HCT116 (cell line): ENCODE measurements around the gene RARG. TPM values are rescaled to one million over a fixed set of nuclear protein-coding genes. Genes with fewer than 3 reads are reported as not detected.

Experiments
- ATAC-seq: fragments of 200-7000 bp; cut with Tn5 transposase; 2 replicates; pipeline ENCODE4 v1.9.1; 2020; ENCODE audit warnings: mild to moderate bottlenecking, moderate library complexity
- BruUV-seq: library from RNA; stranded (reverse); fragments of 400-500 nt; replicated peaks from 2 replicates; lab custom pipeline; 2021; lab: Mats Ljungman, UMichigan
- CTCF ChIA-PET: fragments of 300-600 bp; sonication (Branson Sonifier 250); formaldehyde crosslinking; loops from one replicate; lab custom pipeline; 2021; ENCODE audit warnings: antibody characterized with exemption; lab: Charles Lee
- POLR2A ChIA-PET: fragments of 300-600, 350-600 bp; sonication (Branson Sonifier 250); formaldehyde crosslinking; loops from one replicate; lab custom pipeline; 2021; ENCODE audit warnings: antibody characterized with exemption; lab: Charles Lee
- RAD21 ChIA-PET, 2 experiments: fragments of 300-600 bp; sonication (Branson Sonifier 250); formaldehyde crosslinking; loops; one replicate each; lab custom pipeline; 2023; ENCODE audit warnings: low total read pairs in 2 of 2; ENCODE audit not compliant: uncharacterized antibody in 2 of 2, unreplicated experiment in 2 of 2, low non-redundant PET in 1 of 2; lab: Charles Lee
- DNase-seq: peaks from one replicate; pipeline ENCODE4 v3.0.0-alpha.2; 2010; ENCODE audit warnings: low read depth, low spot score
- H2AFZ ChIP-seq: fragments of 200-600 bp; shearing (Covaris generic), sonication (generic); 2 replicates; pipeline ENCODE4 v1.6.1; 2017; ENCODE audit warnings: low read depth, mixed run types, mixed read lengths, antibody characterized with exemption, low read length; ENCODE audit not compliant: poor library complexity, severe bottlenecking
- H3K27ac ChIP-seq: 2 replicates; pipeline ENCODE4 v1.5.1; 2012; ENCODE audit warnings: low read depth, low read length
- H3K27me3 ChIP-seq: fragments of 200-600 bp; sonication (generic); 2 replicates; pipeline ENCODE4 v1.6.1; 2016; ENCODE audit warnings: mixed run types, low read length, mixed read lengths; ENCODE audit not compliant: insufficient read depth
- H3K36me3 ChIP-seq, 2 experiments: fragments of 200-500 bp in 1 of 2; fragments of 200-600 bp in 1 of 2; sonication (Bioruptor generic) in 1 of 2; sonication (generic) in 1 of 2; 2 replicates each; pipeline versions ENCODE4 v1.5.1 to v1.6.1; 2014 to 2016; ENCODE audit warnings: low read length in 2 of 2, inconsistent platforms in 1 of 2, mixed read lengths in 1 of 2, mixed run types in 1 of 2; ENCODE audit not compliant: insufficient read depth in 2 of 2, control insufficient read depth in 1 of 2
- H3K4me1 ChIP-seq, 2 experiments: fragments of 200-600 bp in 1 of 2; sonication (generic) in 1 of 2; 2 replicates each; pipeline versions ENCODE4 v1.5.1 to v1.6.1; 2012 to 2017; ENCODE audit warnings: low read length in 2 of 2, inconsistent platforms in 1 of 2, mild to moderate bottlenecking in 1 of 2, mixed read lengths in 1 of 2, mixed run types in 1 of 2, moderate library complexity in 1 of 2; ENCODE audit not compliant: insufficient read depth in 2 of 2, control insufficient read depth in 1 of 2
- H3K4me2 ChIP-seq: fragments of 200-600 bp; sonication (generic); 2 replicates; pipeline ENCODE4 v1.6.1; 2017; ENCODE audit warnings: mixed run types, low read length, mixed read lengths
- H3K4me3 ChIP-seq, 2 experiments: fragments of 200-600 bp in 1 of 2; sonication (generic) in 1 of 2; replicated peaks in 1 of 2; 2 replicates each; pipeline ENCODE4 v1.5.1; 2011 to 2016; ENCODE audit warnings: low read length in 2 of 2, control low read depth in 1 of 2, low read depth in 1 of 2, mild to moderate bottlenecking in 1 of 2, mixed read lengths in 1 of 2, mixed run types in 1 of 2
- H3K79me2 ChIP-seq: fragments of 200-600 bp; sonication (generic); 2 replicates; pipeline ENCODE4 v1.6.1; 2017; ENCODE audit warnings: mild to moderate bottlenecking, mixed run types, low read length, moderate library complexity, mixed read lengths; ENCODE audit not compliant: insufficient read depth
- H3K9ac ChIP-seq: fragments of 200-600 bp; sonication (generic); 2 replicates; pipeline ENCODE4 v1.6.1; 2016; ENCODE audit warnings: low read length, mixed read lengths
- H3K9me2 ChIP-seq: fragments of 200-600 bp; sonication (generic), shearing (Covaris generic); 2 replicates; pipeline ENCODE4 v1.6.1; 2017; ENCODE audit warnings: mixed run types, mild to moderate bottlenecking, moderate library complexity; ENCODE audit not compliant: insufficient read depth
- H3K9me3 ChIP-seq, 2 experiments: fragments of 200-500 bp in 1 of 2; fragments of 200-600 bp in 1 of 2; sonication (Bioruptor generic) in 1 of 2; sonication (generic) in 1 of 2; 2 replicates each; pipeline ENCODE4 v1.6.1; 2014 to 2017; ENCODE audit warnings: low read length in 2 of 2, mixed read lengths in 2 of 2, inconsistent platforms in 1 of 2, low read depth in 1 of 2, mild to moderate bottlenecking in 1 of 2, mixed run types in 1 of 2, moderate library complexity in 1 of 2; ENCODE audit not compliant: control insufficient read depth in 1 of 2, insufficient read depth in 1 of 2
- H4K20me1 ChIP-seq: fragments of 200-600 bp; sonication (generic), shearing (Covaris generic); 2 replicates; pipeline ENCODE4 v1.6.1; 2017; ENCODE audit warnings: mixed run types, mild to moderate bottlenecking, moderate library complexity; ENCODE audit not compliant: insufficient read depth
- CEBPB ChIP-seq: IDR thresholded peaks from 2 replicates; pipeline ENCODE4 v1.6.1; 2012; ENCODE audit warnings: low read depth
- EGR1 ChIP-seq: IDR thresholded peaks from 2 replicates; pipeline ENCODE4 v1.6.1; 2012; ENCODE audit warnings: low read depth
- EZH2phosphoT487 ChIP-seq: fragments of 200-600 bp; IDR thresholded peaks from 2 replicates; pipeline ENCODE4 v1.6.1; 2018; ENCODE audit warnings: antibody characterized with exemption, borderline replicate concordance
- FOSL1 ChIP-seq: IDR thresholded peaks from 2 replicates; pipeline ENCODE4 v1.6.1; 2012; ENCODE audit warnings: low read depth
- POLR2A ChIP-seq: IDR thresholded peaks from 2 replicates; pipeline ENCODE4 v1.7.0; 2011; ENCODE audit warnings: borderline replicate concordance; ENCODE audit not compliant: insufficient read depth, insufficient read length; ENCODE audit errors: extremely low read depth
- SIN3A ChIP-seq: IDR thresholded peaks from 2 replicates; pipeline ENCODE4 v1.6.1; 2012; ENCODE audit warnings: low read depth
- intact Hi-C: fragments of 100-400 bp; cut with micrococcal nuclease; formaldehyde crosslinking; loops from 2 replicates; pipeline ENCODE4 v1.10.0; 2022
- total RNA-seq: library from RNA; stranded (reverse); gene quantifications from one replicate; pipeline ENCODE4 v1.2.1, GENCODE V29; 2021; ENCODE audit not compliant: unreplicated experiment
- TF ChIP-seq, protein P1 (sequence below): IDR thresholded peaks from 2 replicates; pipeline ENCODE4 v1.6.1; 2012
- TF ChIP-seq, protein P2 (sequence below): IDR thresholded peaks from 2 replicates; pipeline ENCODE4 v1.6.1; 2012; ENCODE audit warnings: low read depth

The RARG gene
- total RNA-seq, 1 experiment from 2014 or later = 68.9 TPM

DNA sequence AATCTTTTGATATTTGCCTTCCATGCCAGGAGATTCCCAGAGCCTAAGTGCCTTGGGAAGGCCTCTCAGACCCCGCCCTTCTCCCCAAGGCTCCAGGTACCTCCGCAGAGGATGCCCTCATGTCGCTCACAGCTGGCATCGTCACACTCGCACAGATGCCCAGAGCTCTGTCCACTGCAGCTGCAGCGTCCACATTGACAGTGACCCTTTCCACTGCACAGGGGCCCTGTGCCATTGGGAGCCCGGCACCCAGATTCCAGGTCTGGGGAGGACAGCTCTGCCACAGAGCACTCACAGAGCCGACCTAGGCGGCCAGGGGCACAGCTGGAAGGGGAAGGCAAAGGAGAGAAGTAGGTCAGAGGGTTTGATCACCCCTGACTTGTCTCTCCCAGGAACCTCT is 39.0 kb downstream of the RARG start:
- peak; percentile 40; the same call in 1 of the 2 replicates for TF ChIP-seq SIN3A
- TF ChIP-seq, protein P1, sequence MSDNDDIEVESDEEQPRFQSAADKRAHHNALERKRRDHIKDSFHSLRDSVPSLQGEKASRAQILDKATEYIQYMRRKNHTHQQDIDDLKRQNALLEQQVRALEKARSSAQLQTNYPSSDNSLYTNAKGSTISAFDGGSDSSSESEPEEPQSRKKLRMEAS = no peak
- TF ChIP-seq, all 23 proteins: peak for 1
- peaks cover 6 to 31% of the 10 kb centered on the region in 2 experiments; a peak in 3 of 4 replicates for H3K4me1 ChIP-seq
- no peak overlapping the region for H3K27ac ChIP-seq
- no peak for DNase-seq
- peaks cover 0 to 2% of the 10 kb centered on the region in 2 experiments; a peak in 1 of 4 replicates for H3K36me3 ChIP-seq
- H3K9me2 ChIP-seq = no peaks in the 10 kb centered on the region
- intact Hi-C loops = no loop called here
- no peaks in the 10 kb centered on the region for H3K9me3 ChIP-seq
- ATAC-seq = no peak
- no peaks in the 10 kb centered on the region for H4K20me1 ChIP-seq
- H3K27me3 ChIP-seq = no peaks in the 10 kb centered on the region
- H3K79me2 ChIP-seq = no peaks in the 10 kb centered on the region
- no peak overlapping the region for H3K4me3 ChIP-seq
- no peak overlapping the region for H2AFZ ChIP-seq
- ChIA-PET CTCF (no interaction called here), POLR2A (interaction anchor here (2.3 kb wide), 1 partner anchor 13 kb away, joined by 7 read pairs; the partner anchor contains the start of genes CSAD and ZNF740), RAD21 (no interaction called here)
- no peak overlapping the region for H3K4me2 ChIP-seq
- BruUV-seq = no TSS peak
- H3K9ac ChIP-seq = no peak overlapping the region

DNA sequence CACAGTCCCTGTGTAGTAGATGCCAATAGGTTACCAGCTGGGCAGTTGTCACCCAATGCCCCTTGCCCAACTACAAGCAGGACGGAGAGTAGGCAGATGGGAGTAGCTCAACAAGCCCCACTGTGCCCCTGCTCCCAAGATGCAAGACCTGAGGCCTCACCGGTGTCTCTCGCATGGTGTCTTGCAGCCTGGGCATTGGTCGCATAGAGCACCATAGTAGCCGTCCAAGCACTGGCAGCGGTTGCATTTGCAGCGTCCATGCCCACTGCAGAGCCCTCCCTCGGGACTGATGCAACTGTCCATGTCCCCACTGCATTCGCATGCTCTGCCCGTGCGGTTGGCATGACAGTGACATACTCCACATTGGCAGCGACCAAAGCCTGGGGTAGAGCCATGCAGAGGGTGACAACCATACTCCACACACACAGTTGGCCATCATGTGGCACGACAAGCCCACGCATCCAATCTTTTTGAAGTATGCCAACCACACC is 39.4 kb downstream of the RARG start:
- Histone ChIP-seq H3K79me2 (no peaks in the 10 kb centered on the region), H2AFZ (no peak overlapping the region), H3K9me3 (no peaks in the 10 kb centered on the region), H3K4me3 (no peak overlapping the region)
- no TSS peak for BruUV-seq
- CTCF ChIA-PET = no interaction called here
- ATAC-seq = no peak
- TF ChIP-seq, protein P2, sequence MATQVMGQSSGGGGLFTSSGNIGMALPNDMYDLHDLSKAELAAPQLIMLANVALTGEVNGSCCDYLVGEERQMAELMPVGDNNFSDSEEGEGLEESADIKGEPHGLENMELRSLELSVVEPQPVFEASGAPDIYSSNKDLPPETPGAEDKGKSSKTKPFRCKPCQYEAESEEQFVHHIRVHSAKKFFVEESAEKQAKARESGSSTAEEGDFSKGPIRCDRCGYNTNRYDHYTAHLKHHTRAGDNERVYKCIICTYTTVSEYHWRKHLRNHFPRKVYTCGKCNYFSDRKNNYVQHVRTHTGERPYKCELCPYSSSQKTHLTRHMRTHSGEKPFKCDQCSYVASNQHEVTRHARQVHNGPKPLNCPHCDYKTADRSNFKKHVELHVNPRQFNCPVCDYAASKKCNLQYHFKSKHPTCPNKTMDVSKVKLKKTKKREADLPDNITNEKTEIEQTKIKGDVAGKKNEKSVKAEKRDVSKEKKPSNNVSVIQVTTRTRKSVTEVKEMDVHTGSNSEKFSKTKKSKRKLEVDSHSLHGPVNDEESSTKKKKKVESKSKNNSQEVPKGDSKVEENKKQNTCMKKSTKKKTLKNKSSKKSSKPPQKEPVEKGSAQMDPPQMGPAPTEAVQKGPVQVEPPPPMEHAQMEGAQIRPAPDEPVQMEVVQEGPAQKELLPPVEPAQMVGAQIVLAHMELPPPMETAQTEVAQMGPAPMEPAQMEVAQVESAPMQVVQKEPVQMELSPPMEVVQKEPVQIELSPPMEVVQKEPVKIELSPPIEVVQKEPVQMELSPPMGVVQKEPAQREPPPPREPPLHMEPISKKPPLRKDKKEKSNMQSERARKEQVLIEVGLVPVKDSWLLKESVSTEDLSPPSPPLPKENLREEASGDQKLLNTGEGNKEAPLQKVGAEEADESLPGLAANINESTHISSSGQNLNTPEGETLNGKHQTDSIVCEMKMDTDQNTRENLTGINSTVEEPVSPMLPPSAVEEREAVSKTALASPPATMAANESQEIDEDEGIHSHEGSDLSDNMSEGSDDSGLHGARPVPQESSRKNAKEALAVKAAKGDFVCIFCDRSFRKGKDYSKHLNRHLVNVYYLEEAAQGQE = no peak
- no peak for TF ChIP-seq EGR1
- TF ChIP-seq SIN3A = no peak
- no peak for TF ChIP-seq POLR2A
- no peak for TF ChIP-seq EZH2phosphoT487
- TF ChIP-seq FOSL1 = no peak
- TF ChIP-seq CEBPB = no peak
- TF ChIP-seq, all 23 proteins: peak for 0
- ChIA-PET POLR2A (interaction anchor here (2.3 kb wide), 1 partner anchor 12 kb away, joined by 7 read pairs; the partner anchor contains the start of genes CSAD and ZNF740), RAD21 (no interaction called here)
- no peaks in the 10 kb centered on the region for H4K20me1 ChIP-seq
- H3K9ac ChIP-seq = no peak overlapping the region
- H3K9me2 ChIP-seq = no peaks in the 10 kb centered on the region
- H3K36me3 ChIP-seq = peaks cover 1 to 4% of the 10 kb centered on the region in 2 experiments; a peak in 3 of 4 replicates
- intact Hi-C loops = no loop called here
- H3K27ac ChIP-seq = no peak overlapping the region
- no peak for DNase-seq
- no peak overlapping the region for H3K4me2 ChIP-seq
- H3K27me3 ChIP-seq = no peaks in the 10 kb centered on the region
- peaks cover 6 to 27% of the 10 kb centered on the region in 2 experiments; a peak in 3 of 4 replicates for H3K4me1 ChIP-seq
